ENCODE measurements around the gene WIPF2. TPM values are rescaled to one million over a fixed set of nuclear protein-coding genes. Genes with fewer than 3 reads are reported as not detected.
A peak's percentile ranks its signal among the peaks of the same experiment; 100 is the strongest.
"Not testable (repeated sequence)": the region's sequence is repeated elsewhere in the genome, so short reads cannot be mapped to it uniquely, and the experiment has no call there.

The WIPF2 gene
- total RNA-seq, 1 experiment from 2014 or later, result 327 TPM

DNA sequence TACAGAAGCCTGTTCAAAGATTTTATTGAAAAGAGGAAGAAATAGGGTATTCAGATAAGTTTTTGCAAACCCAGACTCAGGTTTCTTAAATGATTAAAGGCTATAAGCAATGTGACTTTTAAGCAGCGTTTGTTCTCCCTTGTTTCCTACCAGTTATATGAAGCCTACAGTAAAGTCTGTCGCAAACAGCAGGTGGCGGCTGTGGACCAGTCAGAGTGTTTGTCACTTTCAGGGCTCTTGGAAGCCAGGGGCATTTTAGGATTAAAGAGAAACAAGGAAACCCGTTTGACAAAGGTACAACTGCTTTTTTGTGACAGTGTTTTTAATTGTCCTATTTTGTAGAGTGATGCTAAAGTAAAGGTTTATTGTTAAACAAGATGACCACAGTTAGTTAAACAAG is 82.2 kb downstream of the WIPF2 start:
- DNase-seq, result peak; percentile 76
- Mint-ChIP-seq H3K36me3 (ENCODE audit: insufficient read depth, unreplicated experiment) (peaks cover 91% of the 10 kb centered on the region), H3K27me3 (ENCODE audit: unreplicated experiment) (no peaks in the 10 kb centered on the region), H3K4me3 (ENCODE audit: low read depth, unreplicated experiment) (no peak overlapping the region), H3K9me3 (ENCODE audit: low read depth, unreplicated experiment) (no peaks in the 10 kb centered on the region), H3K27ac (ENCODE audit: unreplicated experiment) (no peak overlapping the region), H3K4me1 (ENCODE audit: low read depth, unreplicated experiment) (peaks cover 42% of the 10 kb centered on the region)
- BruUV-seq (replicated peaks), result no TSS peak
- CTCF ChIA-PET, result interaction anchor here (0.6 to 36.5 kb wide), 12 partner anchors 14 to 701 kb away, joined by 3 to 1520 read pairs (median 8); partner anchors contain the start of genes GJD3 and MED24
- intact Hi-C loops (cut with micrococcal nuclease; ENCODE audit: unreplicated experiment), result loop anchor here (5.0 kb wide), 1 partner anchor 231 kb away; no protein-coding TSS in a partner anchor
- TF ChIP-seq CTCF (IDR thresholded peaks at IDR 0.05; ENCODE audit: unreplicated experiment), result peak; percentile 72

DNA sequence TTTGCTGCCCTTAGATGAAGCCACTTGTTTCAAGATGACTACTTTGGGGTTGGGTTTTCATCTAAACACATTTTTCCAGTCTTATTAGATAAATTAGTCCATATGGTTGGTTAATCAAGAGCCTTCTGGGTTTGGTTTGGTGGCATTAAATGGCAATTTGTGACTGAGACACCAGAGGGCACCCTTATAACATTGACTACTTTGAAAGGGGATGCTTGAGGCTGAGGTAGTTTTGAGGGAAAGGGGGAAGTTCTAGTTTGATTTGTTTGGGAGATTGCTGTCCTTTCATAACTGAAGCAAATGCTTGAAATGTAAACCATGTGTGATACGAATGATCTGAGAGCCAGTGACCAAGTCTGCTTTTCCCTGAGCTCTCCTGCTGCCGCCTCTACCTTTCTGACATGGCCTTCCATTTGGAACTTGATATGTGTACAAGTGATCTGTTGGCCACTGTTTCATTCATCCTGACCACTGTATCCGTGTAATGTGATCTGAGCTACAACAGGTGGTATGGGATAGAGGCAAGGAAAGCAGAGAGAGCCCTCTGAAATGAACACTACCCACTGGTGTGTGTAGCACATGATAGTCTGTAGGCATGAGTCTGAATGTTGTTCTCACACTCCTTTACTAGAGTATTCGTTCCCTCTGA is 84.0 kb downstream of the WIPF2 start:
- Mint-ChIP-seq H3K9me3 (ENCODE audit: low read depth, unreplicated experiment) (no peaks in the 10 kb centered on the region), H3K27me3 (ENCODE audit: unreplicated experiment) (no peaks in the 10 kb centered on the region), H3K4me1 (ENCODE audit: low read depth, unreplicated experiment) (peaks cover 34% of the 10 kb centered on the region), H3K27ac (ENCODE audit: unreplicated experiment) (peak overlapping the region; percentile 26), H3K36me3 (ENCODE audit: insufficient read depth, unreplicated experiment) (peaks cover 73% of the 10 kb centered on the region), H3K4me3 (ENCODE audit: low read depth, unreplicated experiment) (no peak overlapping the region)
- CTCF ChIA-PET, result interaction anchor here (0.6 to 36.5 kb wide), 20 partner anchors 9 to 505 kb away, joined by 3 to 1520 read pairs (median 6); partner anchors contain the start of genes GJD3, TOP2A and WIPF2
- peak; percentile 99 for TF ChIP-seq CTCF (IDR thresholded peaks at IDR 0.05; ENCODE audit: unreplicated experiment)
- DNase-seq, result peak; percentile 94
- intact Hi-C loops (cut with micrococcal nuclease; ENCODE audit: unreplicated experiment), result loop anchor here (1.0 to 5.0 kb wide), 6 partner anchors 14 to 258 kb away; no protein-coding TSS in a partner anchor
- no TSS peak for BruUV-seq (replicated peaks)

- Mint-ChIP-seq H3K27me3 (ENCODE audit: unreplicated experiment) (no peaks in the 10 kb centered on the region), H3K4me1 (ENCODE audit: low read depth, unreplicated experiment) (peaks cover 34% of the 10 kb centered on the region), H3K27ac (ENCODE audit: unreplicated experiment) (peak overlapping the region; percentile 8), H3K4me3 (ENCODE audit: low read depth, unreplicated experiment) (no peak overlapping the region), H3K9me3 (ENCODE audit: low read depth, unreplicated experiment) (no peaks in the 10 kb centered on the region), H3K36me3 (ENCODE audit: insufficient read depth, unreplicated experiment) (peaks cover 65% of the 10 kb centered on the region)
- BruUV-seq (replicated peaks), result no TSS peak
- TF ChIP-seq CTCF (IDR thresholded peaks at IDR 0.05; ENCODE audit: unreplicated experiment), result no peak
- CTCF ChIA-PET, result interaction anchor here (0.6 to 36.5 kb wide), 18 partner anchors 10 to 1496 kb away, joined by 3 to 1520 read pairs (median 6); partner anchors contain the start of genes GJD3, TOP2A and WIPF2
- intact Hi-C loops (cut with micrococcal nuclease; ENCODE audit: unreplicated experiment), result loop anchor here (1.0 to 5.0 kb wide), 6 partner anchors 13 to 257 kb away; no protein-coding TSS in a partner anchor
- DNase-seq, result no peak
Observed at GRCh38 chr17:40303708-40304551, 84.8 kb downstream of the WIPF2 start.

- not testable (repeated sequence) for H3K27me3 Mint-ChIP-seq (ENCODE audit: unreplicated experiment); H3K9me3 Mint-ChIP-seq (ENCODE audit: low read depth, unreplicated experiment); H3K4me3 Mint-ChIP-seq (ENCODE audit: low read depth, unreplicated experiment); BruUV-seq (replicated peaks)
- CTCF ChIA-PET, result interaction anchor here (0.6 to 36.5 kb wide), 7 partner anchors 11 to 1496 kb away, joined by 3 to 1520 read pairs (median 9); partner anchors contain the start of gene GJD3
- H3K27ac Mint-ChIP-seq (ENCODE audit: unreplicated experiment), result peak overlapping the region; percentile 8
- H3K36me3 Mint-ChIP-seq (ENCODE audit: insufficient read depth, unreplicated experiment), result peaks cover 59% of the 10 kb centered on the region
- intact Hi-C loops (cut with micrococcal nuclease; ENCODE audit: unreplicated experiment), result loop anchor here (5.0 kb wide), 1 partner anchor 228 kb away; no protein-coding TSS in a partner anchor
- peaks cover 34% of the 10 kb centered on the region for H3K4me1 Mint-ChIP-seq (ENCODE audit: low read depth, unreplicated experiment)
- DNase-seq, result peak; percentile 34
Observed at GRCh38 chr17:40304552-40304863, 85.4 kb downstream of the WIPF2 start.

GRCh38 chr17:40304866-40305265 is 85.8 kb downstream of the WIPF2 start:
- not testable (repeated sequence) for H3K27ac Mint-ChIP-seq (ENCODE audit: unreplicated experiment); H3K27me3 Mint-ChIP-seq (ENCODE audit: unreplicated experiment); H3K9me3 Mint-ChIP-seq (ENCODE audit: low read depth, unreplicated experiment); BruUV-seq (replicated peaks); H3K4me3 Mint-ChIP-seq (ENCODE audit: low read depth, unreplicated experiment)
- CTCF ChIA-PET, result interaction anchor here (0.6 to 36.5 kb wide), 10 partner anchors 11 to 255 kb away, joined by 3 to 1520 read pairs (median 8); partner anchors contain the start of gene GJD3
- intact Hi-C loops (cut with micrococcal nuclease; ENCODE audit: unreplicated experiment), result loop anchor here (5.0 kb wide), 1 partner anchor 227 kb away; no protein-coding TSS in a partner anchor
- peaks cover 56% of the 10 kb centered on the region for H3K36me3 Mint-ChIP-seq (ENCODE audit: insufficient read depth, unreplicated experiment)
- H3K4me1 Mint-ChIP-seq (ENCODE audit: low read depth, unreplicated experiment), result peaks cover 34% of the 10 kb centered on the region
- DNase-seq, result peak; percentile 17
